Breast epithelium (tissue), 4 donors: ENCODE data around the gene CRTAC1. TPM values are rescaled to one million over a fixed set of nuclear protein-coding genes. Genes with fewer than 3 reads are reported as not detected.

Experiments used
- DNase-seq, 2 donors: peaks; one replicate each; pipeline ENCODE4 v3.0.0-alpha.2; 2019; ENCODE audit warnings: low spot score in 2 of 2
- H3K27ac ChIP-seq, 2 donors: fragments of 200-600 bp; sonication (generic) in 1 of 2; one replicate each; pipeline ENCODE4 v1.5.1; 2016 to 2019; ENCODE audit warnings: mild to moderate bottlenecking in 1 of 2
- H3K27me3 ChIP-seq, 2 donors: fragments of 200-600 bp; sonication (generic) in 1 of 2; one replicate each; pipeline versions ENCODE4 v1.5.1 to v1.6.0; 2017 to 2019; ENCODE audit warnings: control low read depth in 1 of 2, mild to moderate bottlenecking in 1 of 2
- H3K36me3 ChIP-seq: fragments of 200-600 bp; one replicate; pipeline ENCODE4 v1.5.1; 2019
- H3K4me1 ChIP-seq, 2 donors: fragments of 200-600 bp; sonication (generic); one replicate each; pipeline ENCODE4 v1.5.1; 2016 to 2019; ENCODE audit warnings: control low read depth in 1 of 2
- H3K4me3 ChIP-seq, 3 donors: fragments of 200-600 bp; sonication (generic); 1 replicate in 2 of 3; 2 replicates in 1 of 3; pipeline ENCODE4 v1.5.1; 2016 to 2019; ENCODE audit warnings: mild to moderate bottlenecking in 3 of 3, moderate library complexity in 2 of 3
- H3K9me3 ChIP-seq, 2 donors: fragments of 200-600 bp; sonication (generic) in 1 of 2; one replicate each; pipeline ENCODE4 v1.5.1; 2016 to 2019; ENCODE audit warnings: control low read depth in 1 of 2
- POLR2A ChIP-seq: fragments of 450-650 bp; IDR thresholded peaks from one replicate; pipeline ENCODE4 v1.6.1; 2016; ENCODE audit warnings: antibody characterized with exemption, mild to moderate bottlenecking, moderate library complexity
- POLR2AphosphoS5 ChIP-seq, 3 donors: sonication (generic); formaldehyde crosslinking; IDR thresholded peaks; one replicate each; pipeline ENCODE4 v1.6.1; 2017; ENCODE audit warnings: antibody characterized with exemption in 3 of 3
- intact Hi-C: fragments of 100-400 bp; cut with DNase I; formaldehyde crosslinking; loops from one replicate; pipeline ENCODE4 v1.15.1; 2023; ENCODE audit warnings: low total_unique reads
- total RNA-seq, 3 donors: library from RNA; depleted of rRNA; stranded (reverse); fragments of >200 nt; gene quantifications; one replicate each; pipeline ENCODE4 v1.1.0, GENCODE V29; 2016
- TF ChIP-seq, protein P1 (sequence below), 3 donors: fragments of 450-650 bp; IDR thresholded peaks; one replicate each; pipeline ENCODE4 v1.5.1; 2016 to 2017; ENCODE audit warnings: antibody characterized with exemption in 3 of 3, mild to moderate bottlenecking in 3 of 3, moderate library complexity in 3 of 3

CRTAC1 gene
- total RNA-seq, 3 donors from 2014 or later = 1.6 to 4.7 (median 1.9) TPM

- Histone ChIP-seq H3K4me1 (no peaks in the 10 kb centered on the region), H3K27me3 (peaks cover 0 to 27% of the 10 kb centered on the region in 2 donors), H3K36me3 (no peaks in the 10 kb centered on the region), H3K9me3 (no peaks in the 10 kb centered on the region), H3K4me3 (no peak overlapping the region), H3K27ac (no peak overlapping the region)
- DNase-seq = no peak
- TF ChIP-seq POLR2AphosphoS5 (IDR thresholded peaks at IDR 0.05) (no peak), POLR2A (no peak)
- TF ChIP-seq, protein P1, sequence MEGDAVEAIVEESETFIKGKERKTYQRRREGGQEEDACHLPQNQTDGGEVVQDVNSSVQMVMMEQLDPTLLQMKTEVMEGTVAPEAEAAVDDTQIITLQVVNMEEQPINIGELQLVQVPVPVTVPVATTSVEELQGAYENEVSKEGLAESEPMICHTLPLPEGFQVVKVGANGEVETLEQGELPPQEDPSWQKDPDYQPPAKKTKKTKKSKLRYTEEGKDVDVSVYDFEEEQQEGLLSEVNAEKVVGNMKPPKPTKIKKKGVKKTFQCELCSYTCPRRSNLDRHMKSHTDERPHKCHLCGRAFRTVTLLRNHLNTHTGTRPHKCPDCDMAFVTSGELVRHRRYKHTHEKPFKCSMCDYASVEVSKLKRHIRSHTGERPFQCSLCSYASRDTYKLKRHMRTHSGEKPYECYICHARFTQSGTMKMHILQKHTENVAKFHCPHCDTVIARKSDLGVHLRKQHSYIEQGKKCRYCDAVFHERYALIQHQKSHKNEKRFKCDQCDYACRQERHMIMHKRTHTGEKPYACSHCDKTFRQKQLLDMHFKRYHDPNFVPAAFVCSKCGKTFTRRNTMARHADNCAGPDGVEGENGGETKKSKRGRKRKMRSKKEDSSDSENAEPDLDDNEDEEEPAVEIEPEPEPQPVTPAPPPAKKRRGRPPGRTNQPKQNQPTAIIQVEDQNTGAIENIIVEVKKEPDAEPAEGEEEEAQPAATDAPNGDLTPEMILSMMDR (IDR thresholded peaks at IDR 0.05) = no peak
- intact Hi-C loops = no loop called here
These were observed 5.2 kb upstream of the CRTAC1 start for GRCh38 chr10:98035599-98035998.

DNA sequence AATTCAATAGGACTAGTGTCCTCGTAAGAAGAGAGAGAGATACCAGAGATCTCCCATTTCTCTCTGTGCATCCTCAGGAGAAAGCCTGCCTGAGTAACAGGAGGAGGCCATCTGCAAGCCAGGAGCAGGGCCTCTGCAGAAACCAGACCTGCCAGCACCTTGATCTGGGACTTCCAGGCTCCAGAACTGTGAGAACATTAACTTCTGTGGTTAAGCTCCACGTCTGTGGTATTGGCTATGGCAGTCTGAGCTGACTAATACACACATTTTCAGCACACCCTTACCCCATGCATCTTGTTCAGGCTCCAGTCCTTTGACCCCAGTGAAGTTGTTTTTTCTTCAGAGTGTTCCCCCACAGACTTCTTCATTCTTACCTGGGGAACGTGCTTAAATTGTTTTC is 3.1 kb upstream of the CRTAC1 start:
- Histone ChIP-seq H3K27ac (no peak overlapping the region), H3K4me1 (no peaks in the 10 kb centered on the region), H3K9me3 (no peaks in the 10 kb centered on the region), H3K27me3 (peaks cover 0 to 29% of the 10 kb centered on the region in 2 donors), H3K4me3 (no peak overlapping the region), H3K36me3 (no peaks in the 10 kb centered on the region)
- DNase-seq = no peak
- TF ChIP-seq, protein P1 (IDR thresholded peaks at IDR 0.05) = no peak
- no peak for TF ChIP-seq POLR2AphosphoS5 (IDR thresholded peaks at IDR 0.05)
- no peak for TF ChIP-seq POLR2A
- intact Hi-C loops = no loop called here

DNA sequence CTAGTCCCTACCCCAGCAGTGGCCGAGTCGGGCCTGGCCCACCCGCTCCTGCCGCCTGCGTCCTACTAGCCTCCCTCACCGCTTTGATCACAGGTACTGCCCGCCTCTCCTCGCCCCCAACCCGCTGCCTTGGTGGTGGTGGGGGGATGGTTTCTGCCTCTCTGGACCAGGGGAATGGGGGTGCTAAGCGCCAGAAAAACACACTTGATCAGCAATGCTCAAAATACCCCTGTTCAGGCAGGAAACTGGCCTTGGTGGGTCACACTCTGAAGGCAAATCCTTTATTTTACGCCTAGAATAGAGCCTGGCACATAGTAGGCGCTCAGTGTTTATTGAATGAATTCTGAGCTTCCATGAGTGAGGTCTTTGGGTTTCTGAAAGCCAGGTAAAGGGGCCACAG is 1.0 kb upstream of the CRTAC1 start:
- intact Hi-C loops = no loop called here
- DNase-seq = no peak
- Histone ChIP-seq H3K36me3 (no peaks in the 10 kb centered on the region), H3K27me3 (peaks cover 0 to 29% of the 10 kb centered on the region in 2 donors), H3K4me3 (peak overlapping the region in 1 of 3 donors; percentile 61), H3K27ac (no peak overlapping the region), H3K4me1 (no peaks in the 10 kb centered on the region), H3K9me3 (no peaks in the 10 kb centered on the region)
- no peak for TF ChIP-seq POLR2A
- no peak for TF ChIP-seq POLR2AphosphoS5 (IDR thresholded peaks at IDR 0.05)
- TF ChIP-seq, protein P1 (IDR thresholded peaks at IDR 0.05) = no peak

GRCh38 chr10:98030991-98031431 is 590 bp upstream of the CRTAC1 start:
- Histone ChIP-seq H3K4me1 (no peaks in the 10 kb centered on the region), H3K9me3 (no peaks in the 10 kb centered on the region), H3K27me3 (peaks cover 0 to 29% of the 10 kb centered on the region in 2 donors), H3K36me3 (no peaks in the 10 kb centered on the region), H3K4me3 (peak overlapping the region; percentile 33 to 61 (median 54)), H3K27ac (no peak overlapping the region)
- no peak for DNase-seq
- TF ChIP-seq POLR2AphosphoS5 (IDR thresholded peaks at IDR 0.05) = no peak
- no peak for TF ChIP-seq POLR2A
- TF ChIP-seq, protein P1 (IDR thresholded peaks at IDR 0.05) = no peak
- intact Hi-C loops = no loop called here

- peak overlapping the region; percentile 33 to 61 (median 54) for H3K4me3 ChIP-seq
- intact Hi-C loops = no loop called here
- no peak overlapping the region for H3K27ac ChIP-seq
- TF ChIP-seq POLR2AphosphoS5 (IDR thresholded peaks at IDR 0.05) (no peak), POLR2A (no peak)
- TF ChIP-seq, protein P1 (IDR thresholded peaks at IDR 0.05) = no peak
- no peak for DNase-seq
- peaks cover 0 to 31% of the 10 kb centered on the region in 2 donors for H3K27me3 ChIP-seq
- H3K9me3 ChIP-seq = no peaks in the 10 kb centered on the region
- no peaks in the 10 kb centered on the region for H3K36me3 ChIP-seq
- H3K4me1 ChIP-seq = no peaks in the 10 kb centered on the region
These were observed 1.0 kb downstream of the CRTAC1 start for GRCh38 chr10:98029149-98030092.
